Naive B cell (primary cell): ENCODE measurements around the gene TESMIN. TPM values are rescaled to one million over a fixed set of nuclear protein-coding genes. Genes with fewer than 3 reads are reported as not detected.

Experiments
- ATAC-seq, 2 donors: fragments of 150-1000 bp; cut with Tn5 transposase; 2 replicates each; pipeline ENCODE4 v1.10.0; 2021; ENCODE audit warnings: low read depth in 2 of 2, mild to moderate bottlenecking in 2 of 2, moderate library complexity in 2 of 2
- DNase-seq: peaks from one replicate; pipeline ENCODE4 v3.0.0; 2022
- H3K27ac Mint-ChIP-seq, 6 donors: one replicate each; pipeline ENCODE4 v1.8.0; 2020 to 2022; ENCODE audit warnings: mild to moderate bottlenecking in 6 of 6, mixed read lengths in 6 of 6, moderate library complexity in 5 of 6, inconsistent platforms in 2 of 6
- H3K27me3 Mint-ChIP-seq, 3 donors: one replicate each; pipeline ENCODE4 v1.8.0; 2021 to 2022; ENCODE audit warnings: mixed read lengths in 3 of 3, mild to moderate bottlenecking in 1 of 3
- H3K36me3 Mint-ChIP-seq, 2 donors: one replicate each; pipeline ENCODE4 v1.8.0; 2020 to 2022; ENCODE audit warnings: mixed read lengths in 2 of 2, inconsistent platforms in 1 of 2, mild to moderate bottlenecking in 1 of 2
- H3K4me1 Mint-ChIP-seq, 3 donors: one replicate each; pipeline ENCODE4 v1.8.0; 2020 to 2022; ENCODE audit warnings: mixed read lengths in 3 of 3, inconsistent platforms in 1 of 3, mild to moderate bottlenecking in 1 of 3, moderate library complexity in 1 of 3
- H3K4me3 Mint-ChIP-seq, 8 donors: one replicate each; pipeline ENCODE4 v1.8.0; 2020 to 2022; ENCODE audit warnings: mild to moderate bottlenecking in 8 of 8, mixed read lengths in 8 of 8, moderate library complexity in 8 of 8, inconsistent platforms in 2 of 8
- H3K9me3 Mint-ChIP-seq, 7 donors: one replicate each; pipeline ENCODE4 v1.8.0; 2020 to 2022; ENCODE audit warnings: mixed read lengths in 7 of 7, mild to moderate bottlenecking in 5 of 7, inconsistent platforms in 2 of 7, moderate library complexity in 1 of 7
- polyA plus RNA-seq, 6 donors: library from polyadenylated mRNA; unstranded; fragments of 300-500 nt; fragmentation: Illumina TruSeq; gene quantifications; one replicate each; pipeline ENCODE4 v1.2.3, GENCODE V29; 2021; ENCODE audit warnings: low read depth in 6 of 6

Gene TESMIN
- polyA plus RNA-seq, 6 donors from 2014 or later = 0.61 to 2.5 (median 1.7) TPM; not detected in 1

GRCh38 chr11:68680541-68681231 is 70.6 kb downstream of the TESMIN start:
- peaks cover 23 to 33% (median 30%) of the 10 kb centered on the region in 3 donors for H3K27me3 Mint-ChIP-seq
- no peak overlapping the region for H3K27ac Mint-ChIP-seq
- H3K9me3 Mint-ChIP-seq = peaks cover 0 to 2% (median 0%) of the 10 kb centered on the region in 7 donors
- H3K4me1 Mint-ChIP-seq = peaks cover 0 to 1% (median 0%) of the 10 kb centered on the region in 3 donors
- ATAC-seq (no peak), DNase-seq (no peak)
- peak overlapping the region in 1 of 8 donors; percentile 47 for H3K4me3 Mint-ChIP-seq
- H3K36me3 Mint-ChIP-seq = no peaks in the 10 kb centered on the region

DNA sequence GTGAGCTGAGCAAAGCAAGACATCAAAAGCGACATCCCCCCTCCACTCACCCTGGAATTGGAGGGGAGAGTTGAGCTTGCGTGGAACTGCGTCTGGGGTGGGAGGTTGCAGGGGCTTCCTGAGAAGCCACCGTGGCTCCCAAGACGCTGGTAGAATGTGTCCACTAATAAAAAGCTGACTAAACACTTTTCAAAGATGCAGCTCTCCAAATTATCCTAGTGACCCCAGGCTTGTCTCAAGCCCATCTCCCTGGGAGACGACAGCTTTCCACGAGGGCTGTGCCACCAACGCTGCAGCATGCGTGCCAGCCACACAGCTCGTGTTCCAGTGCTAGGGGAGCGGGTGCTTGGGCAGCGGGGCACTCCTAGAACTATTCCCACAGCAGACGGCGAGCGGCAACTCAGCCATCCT is 73.3 kb downstream of the TESMIN start:
- H3K27ac Mint-ChIP-seq = no peak overlapping the region
- ATAC-seq = no peak
- peaks cover 20 to 36% (median 22%) of the 10 kb centered on the region in 3 donors for H3K27me3 Mint-ChIP-seq
- no peak overlapping the region for H3K4me3 Mint-ChIP-seq
- DNase-seq = no peak
- no peaks in the 10 kb centered on the region for H3K36me3 Mint-ChIP-seq
- no peaks in the 10 kb centered on the region for H3K4me1 Mint-ChIP-seq
- peaks cover 0 to 7% (median 0%) of the 10 kb centered on the region in 7 donors for H3K9me3 Mint-ChIP-seq

DNA sequence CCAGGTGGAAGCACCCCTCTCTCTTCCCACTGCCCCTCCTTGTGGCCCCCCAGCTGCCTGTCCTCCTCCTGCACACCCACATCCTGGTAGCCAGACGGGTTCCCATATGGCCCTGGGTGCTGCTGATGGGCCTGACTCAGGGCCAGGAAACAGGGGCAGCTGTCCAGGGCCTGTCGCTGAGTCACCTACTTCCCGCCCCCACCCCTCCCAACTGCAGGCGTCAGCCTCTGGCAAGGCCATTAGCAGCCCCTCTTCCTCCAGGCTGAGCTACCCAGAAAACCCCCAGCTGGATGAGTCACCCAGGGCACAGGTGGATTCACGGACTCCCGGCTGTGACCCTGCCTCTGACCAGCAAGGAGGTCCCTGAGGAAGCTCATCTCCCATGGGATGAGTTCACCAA is 73.9 kb downstream of the TESMIN start:
- H3K4me1 Mint-ChIP-seq = no peaks in the 10 kb centered on the region
- peaks cover 0 to 7% (median 0%) of the 10 kb centered on the region in 7 donors for H3K9me3 Mint-ChIP-seq
- no peak overlapping the region for H3K4me3 Mint-ChIP-seq
- H3K36me3 Mint-ChIP-seq = no peaks in the 10 kb centered on the region
- H3K27me3 Mint-ChIP-seq = peaks cover 16 to 36% (median 20%) of the 10 kb centered on the region in 3 donors
- no peak for DNase-seq
- no peak for ATAC-seq
- H3K27ac Mint-ChIP-seq = no peak overlapping the region

- ATAC-seq = no peak
- peaks cover 9 to 25% (median 11%) of the 10 kb centered on the region in 3 donors for H3K27me3 Mint-ChIP-seq
- H3K27ac Mint-ChIP-seq = no peak overlapping the region
- H3K4me1 Mint-ChIP-seq = no peaks in the 10 kb centered on the region
- no peaks in the 10 kb centered on the region for H3K36me3 Mint-ChIP-seq
- peaks cover 0 to 7% (median 0%) of the 10 kb centered on the region in 7 donors for H3K9me3 Mint-ChIP-seq
- DNase-seq = no peak
- no peak overlapping the region for H3K4me3 Mint-ChIP-seq
Observed at GRCh38 chr11:68674461-68674860, 76.9 kb downstream of the TESMIN start.

- H3K4me3 Mint-ChIP-seq = no peak overlapping the region
- H3K27ac Mint-ChIP-seq = no peak overlapping the region
- DNase-seq (no peak), ATAC-seq (no peak)
- H3K36me3 Mint-ChIP-seq = no peaks in the 10 kb centered on the region
- H3K9me3 Mint-ChIP-seq = peaks cover 0 to 7% (median 0%) of the 10 kb centered on the region in 7 donors
- H3K4me1 Mint-ChIP-seq = no peaks in the 10 kb centered on the region
- H3K27me3 Mint-ChIP-seq = peaks cover 9 to 25% (median 10%) of the 10 kb centered on the region in 3 donors
Observed at GRCh38 chr11:68673991-68674390, 77.3 kb downstream of the TESMIN start.

GRCh38 chr11:68673306-68673945 is 77.9 kb downstream of the TESMIN start:
- no peak overlapping the region for H3K4me3 Mint-ChIP-seq
- ATAC-seq (no peak), DNase-seq (no peak)
- peaks cover 0 to 7% (median 0%) of the 10 kb centered on the region in 7 donors for H3K9me3 Mint-ChIP-seq
- no peaks in the 10 kb centered on the region for H3K4me1 Mint-ChIP-seq
- no peak overlapping the region for H3K27ac Mint-ChIP-seq
- no peaks in the 10 kb centered on the region for H3K36me3 Mint-ChIP-seq
- peaks cover 4 to 25% (median 9%) of the 10 kb centered on the region in 3 donors for H3K27me3 Mint-ChIP-seq

DNA sequence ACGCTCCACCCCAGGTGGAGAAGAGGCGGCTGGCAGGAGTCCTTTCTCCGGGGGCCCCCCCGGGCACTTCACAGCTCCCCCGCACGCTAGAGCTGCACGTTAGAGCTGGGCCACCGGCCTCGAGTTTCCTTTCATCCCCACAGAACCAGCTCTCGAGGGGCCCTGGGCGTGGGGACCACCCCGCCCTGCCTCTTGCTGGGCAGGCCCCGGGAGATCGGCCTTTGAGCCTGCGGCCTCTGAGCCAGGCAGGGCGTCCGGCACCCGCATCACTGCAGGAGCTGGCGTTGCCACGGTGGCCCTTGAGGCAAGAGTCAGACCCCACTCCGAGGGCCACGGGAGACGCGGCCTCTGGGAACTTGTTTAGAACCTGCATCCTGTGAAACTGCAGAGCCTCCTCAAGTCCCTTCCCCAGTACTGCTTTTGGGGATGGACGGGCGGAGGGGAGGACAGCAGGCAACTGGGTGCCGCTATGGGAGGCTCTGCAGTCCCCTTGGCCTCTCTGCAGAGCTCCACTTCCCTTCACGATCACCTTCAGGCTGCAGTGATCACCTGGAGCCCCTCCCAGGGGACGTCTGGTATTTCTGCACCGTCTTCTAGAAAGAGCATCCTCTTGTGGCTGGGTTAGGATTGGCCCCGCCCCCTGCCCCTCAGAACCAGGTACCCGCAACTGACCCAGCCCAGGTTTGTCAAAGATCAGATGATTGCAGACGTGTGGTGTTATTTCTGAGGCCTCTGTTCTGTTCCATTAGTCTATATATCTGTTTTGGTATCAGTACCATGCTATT is 80.9 kb downstream of the TESMIN start:
- Mint-ChIP-seq H3K4me1 (no peaks in the 10 kb centered on the region), H3K27me3 (peaks cover 1 to 27% (median 20%) of the 10 kb centered on the region in 3 donors), H3K27ac (no peak overlapping the region), H3K36me3 (no peaks in the 10 kb centered on the region), H3K4me3 (no peak overlapping the region), H3K9me3 (peaks cover 0 to 6% (median 0%) of the 10 kb centered on the region in 7 donors)
- ATAC-seq = no peak
- no peak for DNase-seq

DNA sequence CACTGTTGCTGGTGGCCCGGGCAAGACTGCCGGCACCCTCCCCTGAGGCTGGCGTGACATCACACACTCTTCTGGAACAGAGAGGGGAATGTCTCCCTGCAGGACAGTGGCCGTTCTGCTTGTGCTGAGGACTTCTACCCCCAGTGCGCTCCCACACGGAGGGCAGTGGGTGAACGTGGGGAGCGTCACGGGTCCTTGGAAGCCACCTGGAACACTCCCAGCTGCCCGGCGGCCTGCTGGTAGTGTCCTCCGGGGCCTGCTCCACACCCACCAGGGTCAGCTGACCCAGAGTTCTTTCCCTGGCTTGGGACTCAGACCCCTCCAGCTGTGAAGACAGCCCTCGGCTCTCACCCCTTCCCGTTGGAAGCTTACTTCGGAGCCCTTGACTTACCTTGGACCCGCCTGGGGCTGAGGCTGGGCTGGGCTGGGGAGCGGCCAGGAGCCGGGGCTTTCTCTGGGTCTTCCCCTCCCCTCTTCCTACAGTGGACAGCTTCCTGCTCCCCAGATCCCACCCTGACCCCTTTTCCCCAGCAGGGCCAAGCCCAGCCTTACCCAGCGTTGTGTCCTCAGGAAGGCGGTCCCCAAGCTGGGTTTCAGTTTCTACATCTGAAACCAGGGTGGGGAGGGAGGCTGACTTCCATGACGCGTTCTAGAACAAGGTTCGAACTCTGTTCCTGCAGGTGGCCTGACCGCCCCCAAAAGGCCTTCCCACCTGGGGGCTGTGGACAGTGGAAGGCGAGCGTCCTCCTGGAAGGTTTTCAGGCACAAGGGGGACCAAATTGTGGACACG is 81.8 kb downstream of the TESMIN start:
- Mint-ChIP-seq H3K4me3 (no peak overlapping the region), H3K27ac (no peak overlapping the region), H3K36me3 (no peaks in the 10 kb centered on the region), H3K9me3 (peaks cover 0 to 5% (median 0%) of the 10 kb centered on the region in 7 donors), H3K27me3 (peaks cover 5 to 30% (median 28%) of the 10 kb centered on the region in 3 donors), H3K4me1 (no peaks in the 10 kb centered on the region)
- DNase-seq (no peak), ATAC-seq (no peak)

- H3K36me3 Mint-ChIP-seq = no peaks in the 10 kb centered on the region
- peak overlapping the region in 1 of 8 donors; percentile 61 for H3K4me3 Mint-ChIP-seq
- H3K27me3 Mint-ChIP-seq = peaks cover 5 to 31% (median 26%) of the 10 kb centered on the region in 3 donors
- peaks cover 0 to 3% (median 0%) of the 10 kb centered on the region in 7 donors for H3K9me3 Mint-ChIP-seq
- no peak overlapping the region for H3K27ac Mint-ChIP-seq
- ATAC-seq = no peak
- H3K4me1 Mint-ChIP-seq = no peaks in the 10 kb centered on the region
- no peak for DNase-seq
Observed at GRCh38 chr11:68667511-68668500, 83.5 kb downstream of the TESMIN start.

GRCh38 chr11:68666849-68667248 is 84.5 kb downstream of the TESMIN start:
- H3K9me3 Mint-ChIP-seq = peaks cover 0 to 7% (median 5%) of the 10 kb centered on the region in 7 donors
- H3K4me1 Mint-ChIP-seq = no peaks in the 10 kb centered on the region
- H3K27ac Mint-ChIP-seq = no peak overlapping the region
- no peak for DNase-seq
- H3K4me3 Mint-ChIP-seq = no peak overlapping the region
- H3K36me3 Mint-ChIP-seq = no peaks in the 10 kb centered on the region
- no peak for ATAC-seq
- H3K27me3 Mint-ChIP-seq = peaks cover 9 to 37% (median 30%) of the 10 kb centered on the region in 3 donors

GRCh38 chr11:68665436-68665835 is 85.9 kb downstream of the TESMIN start:
- Mint-ChIP-seq H3K4me3 (no peak overlapping the region), H3K9me3 (peaks cover 0 to 7% (median 3%) of the 10 kb centered on the region in 7 donors), H3K27me3 (peaks cover 9 to 50% (median 30%) of the 10 kb centered on the region in 3 donors), H3K36me3 (no peaks in the 10 kb centered on the region), H3K4me1 (no peaks in the 10 kb centered on the region), H3K27ac (no peak overlapping the region)
- DNase-seq = no peak
- no peak for ATAC-seq

DNA sequence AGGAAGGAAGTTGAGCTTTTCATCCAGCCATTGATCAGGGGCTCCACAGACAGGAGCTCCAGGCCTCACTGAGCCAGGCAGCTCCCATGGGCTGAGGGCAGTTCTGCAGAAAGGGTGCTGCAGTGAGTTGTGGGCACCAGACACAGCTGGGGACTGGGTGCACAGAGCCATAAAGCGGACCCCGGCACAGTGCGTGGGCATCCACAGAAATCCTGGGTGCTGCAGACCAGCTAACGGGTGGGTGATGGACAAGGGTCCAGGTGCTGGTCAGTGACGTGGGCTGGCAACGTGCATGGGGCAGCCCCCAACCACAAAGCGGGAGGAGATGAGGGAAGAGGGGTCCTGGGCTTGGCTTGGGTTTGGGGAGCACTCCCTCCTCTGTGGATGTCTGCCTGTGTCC is 86.4 kb downstream of the TESMIN start:
- no peak for ATAC-seq
- H3K36me3 Mint-ChIP-seq = no peaks in the 10 kb centered on the region
- H3K27me3 Mint-ChIP-seq = peaks cover 9 to 55% (median 30%) of the 10 kb centered on the region in 3 donors
- no peaks in the 10 kb centered on the region for H3K4me1 Mint-ChIP-seq
- peaks cover 0 to 7% (median 3%) of the 10 kb centered on the region in 7 donors for H3K9me3 Mint-ChIP-seq
- H3K27ac Mint-ChIP-seq = no peak overlapping the region
- no peak for DNase-seq
- H3K4me3 Mint-ChIP-seq = no peak overlapping the region
